GM19023 (cell line): ENCODE measurements around the gene CLSTN2.

Experiments
- ATAC-seq: cut with Tn5 transposase; IDR thresholded peaks from one replicate; pipeline ENCODE4 v1.9.1; 2021; ENCODE audit warnings: mild to moderate bottlenecking, moderate library complexity; ENCODE audit not compliant: unreplicated experiment

CLSTN2 gene

DNA sequence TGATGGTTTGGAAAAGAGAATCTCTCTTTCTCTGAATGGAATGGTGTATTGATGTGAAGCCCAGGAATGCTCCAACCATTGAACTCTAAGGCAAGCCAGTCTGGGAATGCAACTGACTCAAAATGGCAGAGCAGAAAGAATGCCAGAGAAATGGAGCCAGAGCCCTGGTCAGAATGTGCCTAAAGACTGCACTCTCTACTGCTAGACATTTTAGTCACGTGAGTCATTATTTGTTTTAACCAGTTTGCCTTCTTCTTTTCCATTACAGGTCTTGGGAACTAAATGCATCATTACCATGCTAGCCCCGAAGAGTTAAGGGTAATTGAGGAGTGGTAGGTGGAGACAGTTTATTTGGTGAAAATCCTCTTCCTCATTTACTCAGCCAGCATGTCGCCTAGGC is 675.6 kb downstream of the CLSTN2 start:
- no peak for ATAC-seq

DNA sequence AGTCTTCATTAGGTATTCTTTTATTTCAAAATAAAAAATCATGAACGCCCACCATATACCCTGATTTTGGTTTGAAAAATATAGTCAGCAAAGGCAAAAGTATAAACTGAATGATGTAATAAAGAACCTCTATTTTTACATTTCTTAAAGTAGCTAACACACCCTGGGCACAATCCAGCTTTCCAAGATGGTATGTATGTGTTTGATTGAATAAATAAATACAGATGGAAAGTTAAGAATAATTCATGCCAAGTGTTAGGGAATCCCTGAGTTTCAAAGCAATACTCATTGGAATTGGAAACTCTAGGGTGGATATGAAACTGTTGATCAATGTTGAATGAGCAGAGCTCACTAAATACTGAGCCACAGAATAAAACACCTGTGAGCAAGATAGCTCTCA is 679.0 kb downstream of the CLSTN2 start:
- no peak for ATAC-seq

DNA sequence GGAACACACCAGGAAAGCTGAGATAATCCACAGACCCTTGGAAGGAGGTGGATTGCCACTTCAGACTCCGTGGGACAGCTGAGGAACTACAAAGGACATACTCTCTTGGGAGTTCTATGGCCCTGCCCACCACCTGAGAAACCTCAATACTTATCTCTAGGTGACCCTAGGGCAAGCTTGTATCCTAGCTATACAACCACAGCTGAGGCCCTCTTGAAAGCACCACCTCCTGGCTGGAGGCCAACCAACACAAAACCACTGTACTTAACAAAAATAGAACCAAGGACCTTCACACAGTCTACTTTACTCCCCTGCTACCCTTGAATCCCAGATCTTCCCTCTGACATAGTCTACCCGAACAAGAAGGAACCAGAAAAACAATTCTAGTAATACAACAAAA is 682.1 kb downstream of the CLSTN2 start:
- ATAC-seq: no peak

DNA sequence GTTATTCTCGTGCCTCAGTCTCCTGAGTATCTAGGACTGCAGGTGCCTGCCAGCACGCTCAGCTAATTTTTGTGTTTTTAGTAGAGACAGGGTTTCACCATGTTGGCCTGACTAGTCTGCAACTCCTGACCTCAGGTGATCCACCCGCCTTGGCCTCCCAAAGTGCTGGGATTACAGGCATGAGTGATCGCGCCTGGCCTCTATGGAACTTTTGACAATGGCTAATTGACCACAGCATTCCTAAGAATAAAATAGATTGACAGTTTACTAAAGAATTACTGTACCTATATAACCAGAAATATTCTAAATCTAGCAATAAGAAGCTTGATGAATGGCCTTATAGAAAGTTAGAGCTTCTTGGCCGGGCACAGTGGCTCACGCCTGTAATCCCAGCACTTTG is 691.9 kb downstream of the CLSTN2 start:
- ATAC-seq: no peak
